Prostate gland (tissue), 2 donors: ENCODE data around the gene USP20.

Source experiments
- POLR2A ChIP-seq: fragments of 450-650 bp; IDR thresholded peaks from one replicate; pipeline ENCODE4 v1.6.1; 2016; ENCODE audit warnings: antibody characterized with exemption, mild to moderate bottlenecking
- POLR2AphosphoS5 ChIP-seq: sonication (generic); formaldehyde crosslinking; IDR thresholded peaks from one replicate; pipeline ENCODE4 v1.6.1; 2017; ENCODE audit warnings: antibody characterized with exemption
- TF ChIP-seq, protein P1 (sequence below), 4 experiments: fragments of 200-600 bp in 2 of 4; fragments of 450-650 bp in 2 of 4; sonication (generic) in 2 of 4; IDR thresholded peaks; 1 replicate in 3 of 4; 2 replicates in 1 of 4; pipeline ENCODE4 v1.5.1; 2016 to 2019; ENCODE audit warnings: antibody characterized with exemption in 4 of 4, mild to moderate bottlenecking in 2 of 4, moderate library complexity in 2 of 4

DNA sequence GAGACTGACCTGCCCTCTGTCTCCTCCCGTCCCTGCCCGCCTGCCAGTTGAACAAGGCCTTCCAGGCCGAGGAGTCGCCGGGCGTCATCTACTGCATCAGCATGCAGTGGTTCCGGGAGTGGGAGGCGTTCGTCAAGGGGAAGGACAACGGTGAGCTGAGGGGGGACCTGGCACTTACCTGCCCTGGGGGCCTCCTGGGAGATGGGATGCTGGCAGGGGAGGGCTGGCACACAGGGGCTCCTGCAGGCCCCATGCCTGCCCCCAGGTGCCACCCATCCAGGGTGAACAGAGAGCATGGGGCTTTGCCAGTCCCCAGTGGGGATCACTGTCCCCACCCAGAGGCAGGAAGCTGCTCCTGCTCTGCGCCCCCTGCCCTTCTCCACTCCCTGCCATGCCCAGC lies 43.0 kb downstream of the USP20 start:
- TF ChIP-seq, protein P1, sequence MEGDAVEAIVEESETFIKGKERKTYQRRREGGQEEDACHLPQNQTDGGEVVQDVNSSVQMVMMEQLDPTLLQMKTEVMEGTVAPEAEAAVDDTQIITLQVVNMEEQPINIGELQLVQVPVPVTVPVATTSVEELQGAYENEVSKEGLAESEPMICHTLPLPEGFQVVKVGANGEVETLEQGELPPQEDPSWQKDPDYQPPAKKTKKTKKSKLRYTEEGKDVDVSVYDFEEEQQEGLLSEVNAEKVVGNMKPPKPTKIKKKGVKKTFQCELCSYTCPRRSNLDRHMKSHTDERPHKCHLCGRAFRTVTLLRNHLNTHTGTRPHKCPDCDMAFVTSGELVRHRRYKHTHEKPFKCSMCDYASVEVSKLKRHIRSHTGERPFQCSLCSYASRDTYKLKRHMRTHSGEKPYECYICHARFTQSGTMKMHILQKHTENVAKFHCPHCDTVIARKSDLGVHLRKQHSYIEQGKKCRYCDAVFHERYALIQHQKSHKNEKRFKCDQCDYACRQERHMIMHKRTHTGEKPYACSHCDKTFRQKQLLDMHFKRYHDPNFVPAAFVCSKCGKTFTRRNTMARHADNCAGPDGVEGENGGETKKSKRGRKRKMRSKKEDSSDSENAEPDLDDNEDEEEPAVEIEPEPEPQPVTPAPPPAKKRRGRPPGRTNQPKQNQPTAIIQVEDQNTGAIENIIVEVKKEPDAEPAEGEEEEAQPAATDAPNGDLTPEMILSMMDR (IDR thresholded peaks at IDR 0.05): no peak
- no peak for TF ChIP-seq POLR2AphosphoS5
- TF ChIP-seq POLR2A: no peak
